Astrocyte (in vitro differentiated cells and primary cell): Measurements from ENCODE around the gene RANBP10.

ENCODE experiments used
- CTCF ChIP-seq: IDR thresholded peaks from 2 replicates; pipeline ENCODE4 v1.5.1; 2011; ENCODE audit warnings: low read depth, mild to moderate bottlenecking, inconsistent platforms, low read length, moderate library complexity; ENCODE audit not compliant: insufficient read depth
- EZH2 ChIP-seq: IDR thresholded peaks from 2 replicates; pipeline ENCODE4 v1.6.1; 2012; ENCODE audit warnings: mild to moderate bottlenecking, low read length, inconsistent platforms; ENCODE audit not compliant: insufficient read depth

GRCh38 chr16:67748834-67749233 lies 57.5 kb downstream of the RANBP10 start:
- TF ChIP-seq CTCF: no peak
- TF ChIP-seq EZH2: no peak
